ENCODE measurements around the gene ABCC6.
"Not testable (repeated sequence)": the region's sequence is repeated elsewhere in the genome, so short reads cannot be mapped to it uniquely, and the experiment has no call there.

Gene ABCC6

GRCh38 chr16:16107839-16108238 is 115.5 kb downstream of the ABCC6 start:
- DNase-seq = no peak

GRCh38 chr16:16106466-16106865 is 116.8 kb downstream of the ABCC6 start:
- no peak for DNase-seq

- DNase-seq = no peak
Measured at GRCh38 chr16:16105646-16106045, 117.6 kb downstream of the ABCC6 start.

GRCh38 chr16:16104804-16105141 is 118.5 kb downstream of the ABCC6 start:
- DNase-seq = not testable (repeated sequence)

- not testable (repeated sequence) for DNase-seq
Measured at GRCh38 chr16:16104132-16104803, 119.0 kb downstream of the ABCC6 start.

GRCh38 chr16:16102738-16103137 is 120.6 kb downstream of the ABCC6 start:
- no peak for DNase-seq

- DNase-seq = no peak
Measured at GRCh38 chr16:16101585-16101984, 121.7 kb downstream of the ABCC6 start.

- no peak for DNase-seq
Measured at GRCh38 chr16:16100631-16101030, 122.7 kb downstream of the ABCC6 start.

GRCh38 chr16:16099320-16099719 is 124.0 kb downstream of the ABCC6 start:
- DNase-seq = no peak

All from activated naive CD4-positive, alpha-beta T cell treated with Interleukin-2 at 50 U/mL for 16 hours (primary cell).